DOHH2 (cell line): ENCODE results near the gene TMEM234.

Source experiments
- EZH2phosphoT487 ChIP-seq: fragments of 200-600 bp; sonication (generic); IDR thresholded peaks from 2 replicates; pipeline ENCODE4 v1.6.1; 2017; ENCODE audit warnings: borderline replicate concordance, mild to moderate bottlenecking, antibody characterized with exemption, low read length, moderate library complexity, mixed read lengths
- TF ChIP-seq, protein P1 (sequence below): fragments of 200-600 bp; sonication (generic); IDR thresholded peaks from one replicate; pipeline ENCODE4 v1.5.1; 2014; ENCODE audit warnings: antibody characterized with exemption, mild to moderate bottlenecking, low read depth, low read length; ENCODE audit not compliant: poor library complexity, severe bottlenecking

DNA sequence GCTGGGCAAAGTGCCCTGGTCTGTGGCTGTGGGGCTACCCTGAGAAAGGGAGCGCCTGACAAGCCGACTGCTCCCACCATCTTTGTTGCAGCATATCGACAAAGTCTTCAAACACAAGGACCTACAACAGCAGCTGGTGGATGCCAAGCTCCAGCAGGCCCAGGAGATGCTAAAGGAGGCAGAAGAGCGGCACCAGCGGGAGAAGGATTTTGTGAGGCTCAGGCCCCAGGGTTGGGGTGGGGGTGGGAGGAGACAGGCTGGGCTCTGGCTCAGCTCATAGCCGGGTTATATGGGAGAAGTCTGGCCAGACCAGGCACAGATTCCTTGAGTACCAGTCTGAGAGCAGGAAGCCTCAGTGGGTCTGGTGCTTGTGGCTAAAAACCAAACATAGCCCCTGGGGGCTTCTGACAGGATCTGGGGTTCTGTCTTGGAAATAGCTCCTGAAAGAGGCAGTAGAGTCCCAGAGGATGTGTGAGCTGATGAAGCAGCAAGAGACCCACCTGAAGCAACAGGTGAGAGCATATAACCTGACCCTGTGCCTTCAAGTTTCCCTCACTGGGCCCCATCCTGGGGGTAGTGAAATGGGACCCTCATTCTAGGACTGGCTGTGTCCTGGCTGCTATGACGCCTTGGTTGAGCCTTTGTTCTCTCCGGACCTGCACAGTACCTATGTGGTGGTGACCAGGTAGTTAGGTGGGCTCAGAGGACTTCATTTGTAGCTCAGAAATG is 29.8 kb downstream of the TMEM234 start:
- TF ChIP-seq, protein P1, sequence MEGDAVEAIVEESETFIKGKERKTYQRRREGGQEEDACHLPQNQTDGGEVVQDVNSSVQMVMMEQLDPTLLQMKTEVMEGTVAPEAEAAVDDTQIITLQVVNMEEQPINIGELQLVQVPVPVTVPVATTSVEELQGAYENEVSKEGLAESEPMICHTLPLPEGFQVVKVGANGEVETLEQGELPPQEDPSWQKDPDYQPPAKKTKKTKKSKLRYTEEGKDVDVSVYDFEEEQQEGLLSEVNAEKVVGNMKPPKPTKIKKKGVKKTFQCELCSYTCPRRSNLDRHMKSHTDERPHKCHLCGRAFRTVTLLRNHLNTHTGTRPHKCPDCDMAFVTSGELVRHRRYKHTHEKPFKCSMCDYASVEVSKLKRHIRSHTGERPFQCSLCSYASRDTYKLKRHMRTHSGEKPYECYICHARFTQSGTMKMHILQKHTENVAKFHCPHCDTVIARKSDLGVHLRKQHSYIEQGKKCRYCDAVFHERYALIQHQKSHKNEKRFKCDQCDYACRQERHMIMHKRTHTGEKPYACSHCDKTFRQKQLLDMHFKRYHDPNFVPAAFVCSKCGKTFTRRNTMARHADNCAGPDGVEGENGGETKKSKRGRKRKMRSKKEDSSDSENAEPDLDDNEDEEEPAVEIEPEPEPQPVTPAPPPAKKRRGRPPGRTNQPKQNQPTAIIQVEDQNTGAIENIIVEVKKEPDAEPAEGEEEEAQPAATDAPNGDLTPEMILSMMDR = no peak
- no peak for TF ChIP-seq EZH2phosphoT487
